Mesenchymal stem cell (in vitro differentiated cells and primary cell): ENCODE results near the gene PF4V1.

ENCODE experiments used
- DNase-seq: peaks from one replicate; pipeline ENCODE4 v3.0.0-alpha.2; 2013
- H2AFZ ChIP-seq: one replicate; pipeline ENCODE4 v1.6.1; 2013; ENCODE audit warnings: low read depth, mild to moderate bottlenecking, control low read depth, inconsistent platforms, low read length, moderate library complexity
- H2AK5ac ChIP-seq: 2 replicates; pipeline ENCODE4 v1.6.1; 2013; ENCODE audit warnings: low read length, moderate library complexity, mild to moderate bottlenecking, inconsistent platforms; ENCODE audit not compliant: severe bottlenecking
- H2BK120ac ChIP-seq: one replicate; pipeline ENCODE4 v1.6.1; 2013; ENCODE audit warnings: low read depth, mild to moderate bottlenecking, inconsistent platforms, low read length, moderate library complexity
- H2BK12ac ChIP-seq, 2 experiments: one replicate each; pipeline ENCODE4 v1.6.1; 2013; ENCODE audit warnings: inconsistent platforms in 2 of 2, low read length in 2 of 2, mild to moderate bottlenecking in 2 of 2, moderate library complexity in 2 of 2, control low read depth in 1 of 2
- H2BK15ac ChIP-seq: one replicate; pipeline ENCODE4 v1.6.1; 2013; ENCODE audit warnings: mild to moderate bottlenecking, low read depth, inconsistent platforms; ENCODE audit not compliant: poor library complexity, severe bottlenecking
- H2BK5ac ChIP-seq: 2 replicates; pipeline ENCODE4 v1.6.1; 2013; ENCODE audit warnings: low read depth, mild to moderate bottlenecking, low read length, control low read depth, inconsistent platforms; ENCODE audit not compliant: poor library complexity, severe bottlenecking
- H3K14ac ChIP-seq, 2 experiments: one replicate each; pipeline ENCODE4 v1.6.1; 2013; ENCODE audit warnings: inconsistent platforms in 2 of 2, low read length in 2 of 2, control low read depth in 1 of 2, mild to moderate bottlenecking in 1 of 2, moderate library complexity in 1 of 2
- H3K18ac ChIP-seq, 2 experiments: one replicate each; pipeline ENCODE4 v1.6.1; 2013; ENCODE audit warnings: inconsistent platforms in 2 of 2, low read length in 2 of 2, control low read depth in 1 of 2, low read depth in 1 of 2, mild to moderate bottlenecking in 1 of 2
- H3K23ac ChIP-seq, 2 experiments: one replicate each; pipeline ENCODE4 v1.6.1; 2013; ENCODE audit warnings: inconsistent platforms in 2 of 2, low read length in 2 of 2, mild to moderate bottlenecking in 2 of 2, moderate library complexity in 2 of 2, control low read depth in 1 of 2
- H3K27ac ChIP-seq: 2 replicates; pipeline ENCODE4 v1.5.1; 2013; ENCODE audit warnings: mild to moderate bottlenecking, moderate library complexity, low read length, control low read depth, inconsistent platforms; ENCODE audit not compliant: poor library complexity, severe bottlenecking
- H3K27me3 ChIP-seq, 2 experiments: 2 replicates each; pipeline versions ENCODE4 v1.6.1 to v1.7.0; 2013; ENCODE audit warnings: low read length in 2 of 2, mild to moderate bottlenecking in 2 of 2, moderate library complexity in 2 of 2, control low read depth in 1 of 2, inconsistent platforms in 1 of 2; ENCODE audit not compliant: control insufficient read depth in 1 of 2, insufficient read depth in 1 of 2
- H3K36me3 ChIP-seq, 2 experiments: 2 replicates each; pipeline versions ENCODE4 v1.6.1 to v1.7.0; 2013; ENCODE audit warnings: low read length in 2 of 2, control low read depth in 1 of 2, inconsistent platforms in 1 of 2, low read depth in 1 of 2, mild to moderate bottlenecking in 1 of 2; ENCODE audit not compliant: insufficient read depth in 2 of 2, control insufficient read depth in 1 of 2
- H3K4ac ChIP-seq, 2 experiments: one replicate each; pipeline ENCODE4 v1.6.1; 2013; ENCODE audit warnings: inconsistent platforms in 2 of 2, low read length in 2 of 2, mild to moderate bottlenecking in 2 of 2, moderate library complexity in 2 of 2, control low read depth in 1 of 2, low read depth in 1 of 2
- H3K4me1 ChIP-seq: 2 replicates; pipeline ENCODE4 v1.6.1; 2013; ENCODE audit warnings: low read depth, low read length, control low read depth; ENCODE audit not compliant: control insufficient read depth, insufficient read depth
- H3K4me2 ChIP-seq: 2 replicates; pipeline ENCODE4 v1.6.1; 2013; ENCODE audit warnings: low read length, mild to moderate bottlenecking, inconsistent platforms; ENCODE audit not compliant: poor library complexity, severe bottlenecking
- H3K4me3 ChIP-seq, 2 experiments: 2 replicates each; pipeline versions ENCODE4 v1.5.1 to v1.7.0; 2013; ENCODE audit warnings: low read length in 2 of 2, mild to moderate bottlenecking in 2 of 2, control low read depth in 1 of 2, low read depth in 1 of 2; ENCODE audit not compliant: insufficient read depth in 1 of 2
- H3K79me1 ChIP-seq: replicated peaks from 2 replicates; pipeline ENCODE4 v1.6.1; 2013; ENCODE audit warnings: mild to moderate bottlenecking, control low read depth, low read length, inconsistent platforms; ENCODE audit not compliant: poor library complexity, severe bottlenecking
- H3K9ac ChIP-seq: 2 replicates; pipeline ENCODE4 v1.7.0; 2013; ENCODE audit warnings: mild to moderate bottlenecking, low read length, moderate library complexity
- H3K9me3 ChIP-seq: 2 replicates; pipeline ENCODE4 v1.7.0; 2013; ENCODE audit warnings: mild to moderate bottlenecking, low read length; ENCODE audit not compliant: control insufficient read depth
- H4K8ac ChIP-seq: one replicate; pipeline ENCODE4 v1.6.1; 2013; ENCODE audit warnings: inconsistent platforms, mild to moderate bottlenecking, low read length, moderate library complexity
- H4K91ac ChIP-seq: one replicate; pipeline ENCODE4 v1.6.1; 2013; ENCODE audit warnings: mild to moderate bottlenecking, low read length, inconsistent platforms
- WGBS: methylation state at CpG from one replicate; pipeline ENCODE4 v1.1.7; 2013; ENCODE audit warnings: mixed read lengths; 5-methylcytosine and 5-hydroxymethylcytosine counted together

PF4V1 gene

GRCh38 chr4:73883306-73883705 lies 30.2 kb downstream of the PF4V1 start:
- Histone ChIP-seq H3K14ac (peak overlapping the region in 1 of 2 experiments; percentile 65), H3K27ac (no peak overlapping the region), H3K9me3 (no peaks in the 10 kb centered on the region), H3K4me3 (no peak overlapping the region), H3K23ac (no peak overlapping the region), H2BK12ac (peak overlapping the region in 1 of 2 experiments; percentile 63), H3K79me1 (no peaks in the 10 kb centered on the region), H2AFZ (no peak overlapping the region), H3K4me1 (peaks cover 4% of the 10 kb centered on the region), H2AK5ac (peak overlapping the region; percentile 39), H3K4ac (no peak overlapping the region), H3K27me3 (no peaks in the 10 kb centered on the region), H4K91ac (no peak overlapping the region), H4K8ac (no peak overlapping the region), H3K18ac (peak overlapping the region in 1 of 2 experiments; percentile 57), H2BK15ac (no peak overlapping the region), H2BK120ac (no peak overlapping the region), H3K4me2 (no peak overlapping the region), H3K9ac (peak overlapping the region; percentile 44), H2BK5ac (no peak overlapping the region), H3K36me3 (no peaks in the 10 kb centered on the region)
- WGBS = 29% methylated on average over 1 of the region's 1 CpG
- peak; percentile 38 for DNase-seq

- no peak overlapping the region for H3K9ac ChIP-seq
- H3K4me1 ChIP-seq = peaks cover 4% of the 10 kb centered on the region
- WGBS = 86% methylated on average over 4 of the region's 4 CpGs
- H2BK12ac ChIP-seq = no peak overlapping the region
- no peak overlapping the region for H3K14ac ChIP-seq
- no peak overlapping the region for H3K4ac ChIP-seq
- H2BK120ac ChIP-seq = no peak overlapping the region
- no peak overlapping the region for H2AFZ ChIP-seq
- H3K27ac ChIP-seq = no peak overlapping the region
- no peak overlapping the region for H3K4me3 ChIP-seq
- H3K18ac ChIP-seq = no peak overlapping the region
- H3K9me3 ChIP-seq = no peaks in the 10 kb centered on the region
- H3K23ac ChIP-seq = no peak overlapping the region
- no peak for DNase-seq
- no peaks in the 10 kb centered on the region for H3K27me3 ChIP-seq
- H4K8ac ChIP-seq = no peak overlapping the region
- no peak overlapping the region for H4K91ac ChIP-seq
- no peak overlapping the region for H2BK5ac ChIP-seq
- H2AK5ac ChIP-seq = no peak overlapping the region
- no peak overlapping the region for H3K4me2 ChIP-seq
- no peaks in the 10 kb centered on the region for H3K36me3 ChIP-seq
- no peaks in the 10 kb centered on the region for H3K79me1 ChIP-seq
- no peak overlapping the region for H2BK15ac ChIP-seq
These were observed 32.6 kb downstream of the PF4V1 start for GRCh38 chr4:73885574-73886267.

- Histone ChIP-seq H3K27me3 (no peaks in the 10 kb centered on the region), H3K9ac (no peak overlapping the region), H3K18ac (peak overlapping the region; percentile 64 to 89), H3K4me3 (no peak overlapping the region), H3K9me3 (no peaks in the 10 kb centered on the region), H2BK15ac (no peak overlapping the region), H3K79me1 (no peaks in the 10 kb centered on the region), H2AK5ac (peak overlapping the region; percentile 81), H2BK120ac (peak overlapping the region; percentile 35), H3K4me2 (no peak overlapping the region), H3K27ac (peak overlapping the region; percentile 88), H3K23ac (no peak overlapping the region), H3K4ac (peak overlapping the region; percentile 59 to 91), H3K4me1 (peaks cover 6% of the 10 kb centered on the region), H4K8ac (peak overlapping the region; percentile 80), H3K14ac (peak overlapping the region in 1 of 2 experiments; percentile 83), H3K36me3 (no peaks in the 10 kb centered on the region), H2AFZ (no peak overlapping the region), H2BK12ac (peak overlapping the region; percentile 57 to 98), H2BK5ac (peak overlapping the region; percentile 33), H4K91ac (no peak overlapping the region)
- WGBS = 76% methylated on average over 3 of the region's 4 CpGs
- no peak for DNase-seq
These were observed 38.2 kb downstream of the PF4V1 start for GRCh38 chr4:73891326-73891725.

GRCh38 chr4:73891739-73892405 lies 38.8 kb downstream of the PF4V1 start:
- no peak overlapping the region for H4K91ac ChIP-seq
- H3K14ac ChIP-seq = peak overlapping the region in 1 of 2 experiments; percentile 83
- no peaks in the 10 kb centered on the region for H3K9me3 ChIP-seq
- H3K4ac ChIP-seq = peak overlapping the region; percentile 59 to 91
- 90% methylated on average over 1 of the region's 1 CpG for WGBS
- peak; percentile 79 for DNase-seq
- H2BK120ac ChIP-seq = peak overlapping the region; percentile 35
- peaks cover 9% of the 10 kb centered on the region for H3K4me1 ChIP-seq
- no peak overlapping the region for H2BK15ac ChIP-seq
- no peak overlapping the region for H3K23ac ChIP-seq
- H3K36me3 ChIP-seq = no peaks in the 10 kb centered on the region
- peak overlapping the region; percentile 88 for H3K27ac ChIP-seq
- H2BK5ac ChIP-seq = peak overlapping the region; percentile 33
- peak overlapping the region in 1 of 2 experiments; percentile 12 for H3K4me3 ChIP-seq
- H3K9ac ChIP-seq = no peak overlapping the region
- no peak overlapping the region for H2AFZ ChIP-seq
- H3K18ac ChIP-seq = peak overlapping the region; percentile 13 to 89
- H3K4me2 ChIP-seq = no peak overlapping the region
- no peaks in the 10 kb centered on the region for H3K79me1 ChIP-seq
- peak overlapping the region; percentile 57 to 98 for H2BK12ac ChIP-seq
- H4K8ac ChIP-seq = peak overlapping the region; percentile 80
- H3K27me3 ChIP-seq = no peaks in the 10 kb centered on the region
- peak overlapping the region; percentile 81 for H2AK5ac ChIP-seq
